ENCODE measurements around the gene RAD23B. TPM values are rescaled to one million over a fixed set of nuclear protein-coding genes. Genes with fewer than 3 reads are reported as not detected.

RAD23B gene
- total RNA-seq, 2 experiments from 2014 or later = 149 to 158 TPM

DNA sequence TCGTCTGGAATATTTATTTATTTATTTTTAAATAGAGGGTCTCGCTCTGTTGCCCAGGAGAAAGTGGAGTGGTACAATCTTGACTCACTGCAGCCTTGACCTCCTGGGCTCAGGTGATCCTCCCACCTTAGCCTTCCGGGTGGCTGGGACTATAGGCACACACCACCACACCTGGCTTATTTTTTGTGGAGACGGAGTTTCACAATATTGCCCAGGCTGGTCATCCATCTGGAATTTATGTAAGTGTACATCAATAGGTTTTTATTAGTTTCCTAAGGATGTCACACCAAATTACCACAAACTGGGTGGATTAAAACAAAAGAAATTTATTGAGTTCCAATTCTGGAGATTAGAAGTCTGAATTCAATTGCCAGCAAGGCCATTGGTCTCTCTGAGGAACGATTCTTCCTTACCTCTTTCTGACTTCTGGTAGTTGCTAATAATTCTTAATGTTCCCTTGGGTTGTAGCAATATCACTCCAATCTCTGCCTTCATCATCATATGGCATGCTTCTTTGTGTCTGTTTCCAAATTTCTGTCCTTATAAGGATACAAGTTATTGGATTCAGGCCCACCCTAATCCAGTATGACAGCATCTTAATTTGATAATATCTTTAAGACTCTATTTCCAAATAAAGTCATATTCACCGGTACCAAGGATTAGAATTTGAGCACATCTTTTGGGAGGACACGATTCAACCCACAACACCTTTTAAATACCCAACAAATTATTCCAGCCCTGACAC, 16.3 kb upstream of the RAD23B start:
- ChIA-PET POLR2A (no interaction called here), CTCF (no interaction called here)

DNA sequence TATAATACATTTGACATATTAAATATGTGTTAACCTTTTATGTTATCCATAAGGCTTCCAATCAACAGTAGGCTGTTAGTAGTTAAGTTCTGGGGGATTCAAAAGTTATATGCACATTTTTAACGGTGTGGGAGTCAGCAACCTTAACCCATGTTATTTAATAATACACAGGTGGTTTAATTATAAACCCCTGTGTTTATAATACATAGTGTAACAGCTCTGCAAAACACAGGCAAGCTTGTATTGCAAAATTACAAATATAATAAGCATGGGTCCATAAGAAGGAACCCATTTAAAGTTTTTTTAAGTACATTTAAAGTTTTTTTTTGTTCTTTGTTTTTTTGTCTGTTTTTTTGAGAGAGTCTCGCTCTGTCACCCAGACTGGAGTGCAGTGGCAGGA, 14.5 kb upstream of the RAD23B start:
- ChIA-PET CTCF (no interaction called here), POLR2A (no interaction called here)

DNA sequence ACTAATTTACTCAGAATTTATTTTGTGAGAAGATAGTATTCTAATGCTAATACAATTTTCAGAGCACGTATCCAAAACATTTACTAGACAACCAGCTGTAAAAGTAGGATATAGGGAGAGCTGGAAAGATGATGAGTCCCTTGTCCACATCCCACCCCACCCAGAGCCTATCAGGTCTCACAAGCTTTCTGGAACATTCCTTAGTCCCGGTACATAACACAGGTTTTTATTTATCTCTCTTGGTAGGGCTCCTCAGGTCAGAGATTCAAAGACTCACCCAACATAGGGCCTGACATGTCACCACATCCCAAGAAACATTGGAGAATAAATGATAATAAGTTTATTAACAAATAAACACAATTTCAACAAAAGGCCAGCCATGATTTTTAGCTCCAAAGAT, 13.8 kb upstream of the RAD23B start:
- POLR2A ChIA-PET = no interaction called here
- CTCF ChIA-PET = no interaction called here

DNA sequence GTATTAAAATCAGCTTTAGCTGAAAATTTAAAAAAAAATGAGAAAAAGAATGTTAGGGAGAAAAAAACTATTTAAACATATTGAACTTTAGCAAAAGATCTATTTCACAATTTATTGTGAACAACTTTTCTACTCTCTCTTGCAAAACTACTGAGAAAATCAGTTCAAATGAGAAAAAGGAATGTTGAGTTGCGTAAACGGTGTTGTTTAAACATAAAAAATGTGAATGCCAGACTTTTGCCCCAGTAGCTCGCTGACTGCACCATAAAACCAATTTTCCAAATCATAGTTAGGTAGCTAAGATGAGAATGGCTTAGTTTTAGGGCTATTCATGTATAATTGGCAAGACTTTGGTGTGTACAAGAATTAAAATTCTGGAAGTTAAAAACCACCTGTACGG, 13.4 kb upstream of the RAD23B start:
- ChIA-PET POLR2A (no interaction called here), CTCF (no interaction called here)

DNA sequence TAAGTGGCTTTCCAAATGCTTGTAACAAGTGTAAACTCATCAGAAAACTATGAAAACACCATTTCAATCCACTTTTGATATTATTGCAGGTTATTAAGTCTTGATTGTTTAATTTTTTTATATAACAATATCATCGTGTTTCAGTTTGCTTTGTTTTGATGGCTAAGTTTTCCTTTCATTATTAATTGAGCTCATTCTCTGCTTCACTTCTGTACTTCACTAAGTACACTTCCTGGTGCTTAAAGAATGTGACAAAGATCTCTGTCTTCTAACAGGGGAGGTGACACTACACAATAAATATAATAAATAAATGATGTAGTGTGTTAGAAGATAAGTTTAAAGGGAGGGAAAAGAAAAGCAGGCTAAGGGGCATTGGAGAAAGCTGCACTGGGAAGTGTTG, 13.0 kb upstream of the RAD23B start:
- CTCF ChIA-PET = no interaction called here

DNA sequence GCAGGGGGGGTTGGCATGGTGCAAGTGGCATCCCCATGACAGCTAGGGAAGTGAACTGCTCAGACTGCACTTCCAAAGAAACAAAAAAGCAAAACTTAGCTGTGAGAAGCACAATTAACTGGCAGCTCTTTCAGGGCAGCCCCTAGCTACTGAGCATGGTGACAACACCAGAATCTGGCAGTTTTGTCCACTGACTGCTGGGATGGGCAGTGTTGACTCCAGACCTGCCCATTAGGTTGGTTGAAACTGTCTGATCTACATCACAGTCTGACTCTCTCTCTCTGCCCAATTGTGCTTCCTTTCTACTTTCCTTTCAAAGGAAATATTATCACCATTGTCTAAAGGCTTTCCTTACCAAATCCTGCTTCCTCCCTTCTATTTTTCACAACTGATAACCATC, 12.5 kb upstream of the RAD23B start:
- CTCF ChIA-PET = no interaction called here

More for the DNA sequence above, 13.0 kb upstream of the RAD23B start:
- POLR2A ChIA-PET = no interaction called here

DNA sequence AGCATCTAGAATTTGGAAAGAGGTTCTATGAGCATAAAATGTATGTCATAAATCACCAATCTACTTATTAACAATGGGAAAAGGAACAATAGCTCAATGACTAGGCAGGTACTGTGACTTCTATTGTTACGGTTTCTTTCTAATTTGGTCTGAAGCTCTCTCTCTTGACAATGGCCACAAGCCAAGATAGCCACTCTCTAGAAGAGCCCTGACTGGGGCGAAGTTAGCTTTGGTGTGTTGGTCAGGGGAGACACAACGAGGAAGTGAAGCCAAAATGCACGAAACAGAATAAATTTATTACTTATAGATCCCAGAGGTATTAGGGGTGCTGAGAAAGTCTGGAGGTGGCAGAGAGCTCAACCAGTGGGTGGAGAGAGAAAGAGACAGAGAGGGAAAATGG, 9.4 kb upstream of the RAD23B start:
- CTCF ChIA-PET = no interaction called here
- POLR2A ChIA-PET = no interaction called here

More for the DNA sequence above, 12.5 kb upstream of the RAD23B start:
- POLR2A ChIA-PET = no interaction called here

DNA sequence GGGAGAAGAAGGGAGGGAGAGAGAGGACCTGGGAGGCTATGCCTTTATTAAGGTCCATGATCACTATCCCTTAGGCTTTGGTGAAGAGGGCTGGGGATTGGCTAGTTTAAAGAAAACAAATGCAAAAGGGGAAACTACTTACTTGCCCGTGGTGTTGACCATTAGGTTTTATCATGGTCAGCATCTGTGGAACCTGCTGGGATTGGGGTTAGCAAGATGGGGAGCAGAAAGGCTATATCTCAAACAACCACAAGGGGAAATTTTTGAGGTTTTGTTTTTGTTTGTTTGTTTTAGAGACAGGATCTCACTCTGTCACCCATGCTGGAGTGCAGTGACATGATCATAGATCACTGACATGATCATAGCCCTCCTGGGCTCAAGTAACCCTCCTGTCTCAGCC, 9.0 kb upstream of the RAD23B start:
- POLR2A ChIA-PET = no interaction called here
- CTCF ChIA-PET = no interaction called here

DNA sequence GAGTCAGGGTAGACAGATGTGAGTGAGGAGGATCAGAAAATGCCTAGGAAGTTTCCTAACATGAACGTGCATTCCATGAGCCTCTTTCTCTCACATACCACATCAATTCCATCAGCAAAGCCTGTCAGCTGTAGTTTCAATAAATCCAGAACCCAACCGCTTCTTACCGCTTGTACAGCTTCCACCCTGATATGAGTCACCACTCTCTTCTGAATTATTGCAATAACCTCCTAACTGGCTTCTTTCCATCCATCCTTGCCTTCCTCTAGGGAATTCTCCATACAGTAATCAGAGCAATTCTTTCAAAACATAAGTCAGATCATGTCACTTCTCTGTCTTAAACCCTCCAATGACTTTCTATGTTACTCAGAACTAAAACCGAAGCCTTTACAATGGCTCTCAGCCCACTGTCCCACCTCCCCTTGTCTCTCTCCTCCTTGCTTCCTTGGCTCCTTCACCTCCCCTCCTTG, 8.1 kb upstream of the RAD23B start:
- ChIA-PET CTCF (no interaction called here), POLR2A (no interaction called here)

DNA sequence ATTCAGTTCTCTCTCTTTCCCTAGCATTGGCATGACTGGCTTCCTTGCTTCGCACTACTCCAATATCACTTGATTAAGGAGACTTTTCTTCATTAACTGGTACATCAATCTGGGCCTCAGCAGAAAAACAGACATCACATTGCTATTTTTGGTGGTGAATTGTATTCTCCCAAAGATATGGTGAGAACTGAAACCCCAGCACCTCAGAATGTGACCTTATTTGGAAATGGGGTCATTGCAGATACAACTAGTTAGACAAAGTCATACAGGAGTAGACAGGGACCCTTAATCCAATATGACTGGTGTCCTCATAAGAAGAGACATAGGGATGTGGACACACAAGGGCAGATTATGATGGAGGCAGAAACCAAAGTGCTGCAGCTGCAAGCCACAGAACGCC, 7.5 kb upstream of the RAD23B start:
- ChIA-PET CTCF (no interaction called here), POLR2A (no interaction called here)

DNA sequence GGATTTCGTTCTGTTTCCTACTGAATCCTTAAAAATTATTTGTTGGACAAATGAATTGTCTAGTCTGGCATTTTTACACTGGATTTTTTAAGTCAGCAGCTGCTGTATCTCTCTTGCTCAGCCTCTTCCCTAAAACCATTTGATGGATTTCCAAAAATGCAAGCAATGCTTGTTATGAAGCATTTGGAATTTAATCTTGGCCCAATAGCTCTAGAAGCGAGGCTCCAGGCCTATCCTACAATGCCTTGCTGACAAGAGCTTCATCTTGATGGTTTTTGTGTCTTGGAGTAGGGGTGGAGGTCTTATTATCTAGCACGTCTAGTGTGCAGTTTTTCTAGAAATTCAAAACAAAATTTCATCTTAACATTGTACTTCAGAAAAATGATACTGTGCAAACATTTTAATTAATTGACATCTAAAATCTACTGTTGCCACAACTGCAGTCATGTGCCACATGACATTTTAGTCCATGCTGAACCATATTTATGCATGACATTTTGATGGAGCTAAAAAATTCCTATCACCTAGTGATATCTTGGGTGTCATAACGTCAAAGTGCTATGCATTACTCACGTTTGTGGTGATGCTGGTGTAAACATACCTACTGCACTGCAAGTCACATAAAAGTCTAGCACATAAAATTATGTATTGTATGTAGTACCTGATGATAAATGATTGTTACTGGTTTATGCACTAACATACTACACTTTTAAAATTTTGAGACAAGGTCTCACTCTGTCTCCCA, 5.9 kb upstream of the RAD23B start:
- ChIA-PET POLR2A (no interaction called here), CTCF (no interaction called here)

DNA sequence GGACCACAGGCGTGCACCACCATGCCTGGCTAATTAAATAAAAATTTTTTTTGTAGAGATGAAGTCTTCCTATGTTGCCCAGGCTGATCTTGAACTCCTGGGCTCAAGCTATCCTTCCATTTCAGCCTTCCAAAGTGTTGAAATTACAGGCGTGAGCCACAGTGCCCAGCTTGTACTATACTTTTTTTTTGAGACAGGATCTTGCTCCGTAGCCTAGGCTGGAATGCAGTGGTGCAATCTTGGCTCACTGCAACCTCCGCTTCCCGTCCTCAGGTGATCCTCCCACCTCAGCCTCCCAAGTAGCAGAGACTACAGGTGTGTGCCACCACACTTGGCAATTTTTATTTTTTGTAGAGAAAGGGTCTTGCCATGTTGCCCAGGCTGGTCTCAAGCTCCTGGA, 5.3 kb upstream of the RAD23B start:
- ChIA-PET CTCF (no interaction called here), POLR2A (no interaction called here)

DNA sequence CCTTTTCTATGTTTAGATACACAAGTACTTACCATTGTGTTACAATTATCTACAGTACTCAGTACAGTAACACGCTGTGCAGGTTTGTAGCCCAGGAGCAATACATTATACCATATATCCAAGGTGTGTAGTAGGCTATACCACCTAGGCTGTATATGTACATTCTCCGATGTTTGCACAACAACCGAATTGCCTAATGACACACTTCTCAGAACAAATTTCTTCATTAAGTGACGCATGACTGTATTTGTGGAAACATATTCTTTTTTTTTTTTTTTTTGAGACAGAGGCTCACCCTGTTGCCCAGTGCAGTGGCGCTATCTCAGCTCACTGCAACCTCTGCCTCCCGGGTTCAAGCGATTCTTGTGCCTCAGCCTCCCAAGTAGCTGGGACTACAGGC, 4.0 kb upstream of the RAD23B start:
- POLR2A ChIA-PET = interaction anchor here (0.6 kb wide), 2 partner anchors 12 to 39 kb away, joined by 4 to 8 read pairs; no protein-coding TSS in a partner anchor
- CTCF ChIA-PET = no interaction called here

DNA sequence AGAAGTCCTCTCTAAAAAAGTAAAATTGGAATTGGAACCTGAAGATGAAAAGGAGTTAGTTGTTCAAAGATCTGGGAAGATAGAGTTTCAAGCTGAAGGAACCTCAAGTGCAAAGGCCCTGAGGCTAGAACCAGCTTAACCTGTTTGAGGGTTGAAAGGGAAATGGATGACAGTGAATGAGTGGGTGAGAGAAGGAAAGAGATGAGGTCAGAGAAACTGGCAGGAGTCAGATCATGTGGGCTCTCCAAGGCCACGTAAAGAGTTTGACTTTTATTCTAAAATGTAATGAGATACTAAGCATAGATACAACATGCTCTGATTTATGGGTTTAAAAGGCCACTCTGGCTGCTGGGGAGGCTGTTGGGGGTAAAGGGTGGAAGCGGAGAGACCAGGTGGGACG, 2.5 kb upstream of the RAD23B start:
- ChIA-PET POLR2A (no interaction called here), CTCF (interaction anchor here (3.2 kb wide), 1 partner anchor 61 kb away, joined by 13 read pairs; no protein-coding TSS in a partner anchor)

DNA sequence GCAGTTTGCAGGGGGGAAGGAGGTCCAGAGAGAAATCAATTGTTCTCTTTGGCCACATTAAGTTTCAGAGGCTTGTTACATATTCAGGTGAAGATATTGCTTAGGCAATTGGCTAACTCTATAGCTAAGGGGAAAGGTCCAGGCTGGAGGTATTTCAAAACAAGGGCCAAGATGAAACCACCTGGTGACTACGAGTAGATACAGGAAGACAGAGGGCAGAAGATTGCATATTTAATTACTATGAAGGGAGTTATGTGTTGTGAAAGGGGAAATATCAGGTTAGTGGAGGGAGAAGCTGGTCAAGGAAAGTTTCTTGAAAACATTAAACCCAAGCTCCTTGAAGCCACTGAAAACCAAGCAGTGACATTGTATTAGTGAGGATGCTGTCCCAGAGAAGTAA, 1.9 kb upstream of the RAD23B start:
- CTCF ChIA-PET = interaction anchor here (3.2 kb wide), 1 partner anchor 60 kb away, joined by 13 read pairs; no protein-coding TSS in a partner anchor
- POLR2A ChIA-PET = no interaction called here

DNA sequence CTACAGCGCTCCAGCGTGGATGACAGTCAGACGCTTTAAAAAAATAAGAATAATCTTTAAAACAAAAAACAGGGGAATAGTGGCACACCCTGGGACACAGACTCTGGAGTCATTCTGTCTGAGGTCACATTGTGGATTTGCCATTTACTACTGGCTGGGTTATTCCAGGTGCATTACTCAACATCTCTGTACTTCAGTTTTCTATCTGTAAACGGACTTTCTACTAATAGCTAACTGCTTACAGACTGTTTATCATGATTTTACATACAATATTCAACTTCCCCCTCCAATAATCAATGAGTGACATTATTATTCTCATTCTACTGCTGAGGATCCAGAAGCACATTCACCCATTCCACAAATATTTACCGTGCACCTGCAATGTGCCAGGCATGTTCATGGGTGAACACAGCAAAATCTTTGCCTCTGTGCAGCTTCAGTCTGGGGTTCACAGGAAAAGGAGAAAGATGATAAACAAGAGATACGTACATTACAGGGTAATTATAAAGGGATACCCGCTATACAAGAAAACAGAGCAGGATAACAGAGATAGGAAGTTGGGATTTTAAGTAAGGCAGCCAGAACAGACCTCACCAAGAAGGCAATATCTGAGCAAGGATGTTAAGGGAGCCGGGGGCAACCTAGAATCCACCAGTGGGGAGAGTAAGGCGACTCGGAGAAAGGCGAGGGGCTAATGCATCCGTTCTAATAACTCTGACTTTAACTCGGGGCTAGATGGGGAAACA, 984 bp upstream of the RAD23B start:
- POLR2A ChIA-PET = no interaction called here
- CTCF ChIA-PET = interaction anchor here (3.2 kb wide), 1 partner anchor 59 kb away, joined by 13 read pairs; no protein-coding TSS in a partner anchor

DNA sequence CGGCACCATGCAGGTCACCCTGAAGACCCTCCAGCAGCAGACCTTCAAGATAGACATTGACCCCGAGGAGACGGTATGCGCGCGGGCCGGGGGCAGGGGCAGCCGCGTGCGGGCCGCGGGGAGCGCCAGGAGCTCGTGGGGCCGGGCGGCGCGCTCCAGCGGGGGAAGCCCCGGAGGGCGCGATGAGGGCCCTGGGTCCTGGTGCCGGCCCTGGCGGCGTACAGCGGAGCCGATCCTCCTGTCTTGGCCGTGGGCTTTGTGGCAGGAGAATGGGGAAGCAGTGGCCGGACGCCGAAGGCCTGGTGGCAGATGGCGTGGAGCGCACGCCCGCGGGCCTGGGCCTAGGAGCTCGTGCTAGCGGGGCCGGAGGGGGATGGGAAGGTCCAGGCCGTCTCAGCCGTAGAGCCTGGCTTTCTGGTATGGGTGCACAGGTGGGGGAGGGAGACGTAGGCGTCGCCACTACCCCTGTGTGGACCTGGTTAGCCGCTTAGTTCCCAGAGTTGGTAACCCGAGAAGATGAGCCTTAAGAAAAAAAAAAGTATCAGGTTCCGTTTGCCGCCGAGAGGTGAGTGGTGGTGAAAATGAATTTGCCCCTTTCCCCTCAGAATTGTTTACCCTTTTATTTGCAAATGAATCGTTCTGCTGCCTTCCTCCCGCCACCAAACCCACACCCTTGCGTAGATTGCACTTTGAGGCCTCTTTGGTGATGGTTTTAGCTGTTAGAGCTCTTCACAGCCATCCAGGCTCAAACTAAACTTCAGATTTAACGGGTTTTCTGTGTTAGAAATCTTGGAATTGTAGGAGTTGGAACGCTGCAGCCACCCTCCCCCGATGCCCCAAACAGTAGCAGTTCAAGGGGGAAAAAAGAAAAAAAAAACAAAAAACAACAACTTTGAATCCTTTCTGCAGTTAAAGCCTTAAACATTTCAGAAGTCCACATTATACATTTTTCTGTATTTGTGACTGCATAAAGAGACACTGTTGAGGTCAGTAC, 841 bp downstream of the RAD23B start:
- CTCF ChIA-PET = interaction anchor here (1.0 to 1.3 kb wide), 2 partner anchors 36 to 58 kb away, joined by 3 to 5 read pairs; no protein-coding TSS in a partner anchor
- POLR2A ChIA-PET = interaction anchor here (0.6 to 1.0 kb wide), 2 partner anchors 20 to 38 kb away, joined by 3 read pairs; no protein-coding TSS in a partner anchor

DNA sequence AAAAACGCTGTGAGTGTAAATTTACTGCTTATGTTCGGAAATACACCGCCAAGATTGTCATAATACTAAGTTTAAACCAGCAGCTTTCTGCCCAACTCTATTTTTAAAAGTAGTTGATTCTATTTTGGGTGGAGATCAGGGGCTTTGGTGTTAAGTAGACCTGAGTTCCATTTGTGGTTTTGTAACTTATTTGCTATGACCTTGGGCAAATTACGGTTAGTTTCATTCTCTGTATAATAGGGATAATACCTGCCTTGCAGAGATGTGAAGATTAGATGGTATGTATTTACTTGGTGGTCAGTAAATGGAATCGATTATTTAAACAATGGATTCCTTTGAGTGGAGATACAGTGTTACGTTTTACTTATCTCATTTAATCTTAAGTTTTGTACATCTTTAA, 1.6 kb downstream of the RAD23B start:
- ChIA-PET POLR2A (interaction anchor here (0.6 kb wide), 1 partner anchor 25 kb away, joined by 7 read pairs; no protein-coding TSS in a partner anchor), CTCF (interaction anchor here (1.0 to 1.3 kb wide), 2 partner anchors 36 to 57 kb away, joined by 3 to 5 read pairs; no protein-coding TSS in a partner anchor)

DNA sequence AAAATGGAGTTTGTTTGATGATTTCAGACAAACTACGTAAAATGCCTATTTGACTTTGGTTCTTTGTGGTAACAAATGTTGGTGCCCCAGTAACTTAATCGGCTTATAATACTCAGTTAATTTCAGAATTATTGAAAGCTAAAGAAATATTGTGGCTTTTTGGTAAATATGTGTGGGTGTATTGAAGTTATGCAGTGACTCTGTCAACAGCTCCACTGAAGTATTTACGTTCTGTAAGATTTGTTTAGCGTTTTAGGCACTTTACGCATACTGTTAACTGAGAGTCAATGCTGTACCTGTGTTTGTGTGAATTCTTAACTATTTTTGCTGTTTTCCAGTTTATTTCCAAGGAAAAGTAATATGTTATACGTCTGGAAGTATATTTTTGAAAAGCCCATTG, 2.2 kb downstream of the RAD23B start:
- ChIA-PET POLR2A (interaction anchor here (0.6 kb wide), 1 partner anchor 24 kb away, joined by 7 read pairs; no protein-coding TSS in a partner anchor), CTCF (no interaction called here)

Measured in activated CD8-positive, alpha-beta memory T cell treated with anti-CD3 and anti-CD28 coated beads for 36 hours (primary cell).